Hepatic stellate cell (primary cell): ENCODE results near the gene PDILT.
"Not testable (repeated sequence)": the region's sequence is repeated elsewhere in the genome, so short reads cannot be mapped to it uniquely, and the experiment has no call there.

Experiments
- DNase-seq: peaks from one replicate; pipeline ENCODE4 v3.0.0; 2011; ENCODE audit warnings: low spot score

Gene PDILT

GRCh38 chr16:20404637-20405036 is at the start of gene PDILT:
Gene PDILT (minus strand): TSS chr16:20404737. CDS start chr16:20399300, 5,437 bp downstream.
- no peak for DNase-seq

GRCh38 chr16:20453633-20454032 is 49.1 kb upstream of the PDILT start:
- not testable (repeated sequence) for DNase-seq

- DNase-seq, result not testable (repeated sequence)
Measured at GRCh38 chr16:20451364-20451763, 46.8 kb upstream of the PDILT start, which contains the start of gene ACSM2A. Gene ACSM2A (plus strand): TSS chr16:20451521. CDS start chr16:20460115, 8,594 bp downstream.

GRCh38 chr16:20446652-20447393 is 42.3 kb upstream of the PDILT start:
- DNase-seq, result not testable (repeated sequence)

- DNase-seq, result not testable (repeated sequence)
Measured at GRCh38 chr16:20441859-20442258, 37.3 kb upstream of the PDILT start.

- no peak for DNase-seq
Measured at GRCh38 chr16:20441191-20441590, 36.7 kb upstream of the PDILT start.

- DNase-seq, result not testable (repeated sequence)
Measured at GRCh38 chr16:20440731-20441130, 36.2 kb upstream of the PDILT start.

- not testable (repeated sequence) for DNase-seq
Measured at GRCh38 chr16:20439820-20440231, 35.3 kb upstream of the PDILT start.

- not testable (repeated sequence) for DNase-seq
Measured at GRCh38 chr16:20438950-20439349, 34.4 kb upstream of the PDILT start.

GRCh38 chr16:20430948-20431347 is 26.4 kb upstream of the PDILT start:
- DNase-seq, result no peak

GRCh38 chr16:20430480-20430879 is 25.9 kb upstream of the PDILT start:
- not testable (repeated sequence) for DNase-seq

- not testable (repeated sequence) for DNase-seq
Measured at GRCh38 chr16:20429499-20429898, 25.0 kb upstream of the PDILT start.

GRCh38 chr16:20427401-20427797 is 22.9 kb upstream of the PDILT start:
- not testable (repeated sequence) for DNase-seq

GRCh38 chr16:20424129-20424866 is 19.8 kb upstream of the PDILT start:
- no peak for DNase-seq

GRCh38 chr16:20423772-20424128 is 19.2 kb upstream of the PDILT start:
- DNase-seq, result not testable (repeated sequence)

- DNase-seq, result not testable (repeated sequence)
Measured at GRCh38 chr16:20421748-20422147, 17.2 kb upstream of the PDILT start.

- DNase-seq, result not testable (repeated sequence)
Measured at GRCh38 chr16:20419093-20419492, 14.6 kb upstream of the PDILT start.

- DNase-seq, result no peak
Measured at GRCh38 chr16:20415541-20415940, 11.0 kb upstream of the PDILT start.

- DNase-seq, result no peak
Measured at GRCh38 chr16:20411055-20411454, 6.5 kb upstream of the PDILT start.

- no peak for DNase-seq
Measured at GRCh38 chr16:20410121-20410723, 5.7 kb upstream of the PDILT start.

GRCh38 chr16:20409398-20410120 is 5.0 kb upstream of the PDILT start, which contains the start of gene ACSM5:
Gene ACSM5 (plus strand): TSS chr16:20409534. CDS start chr16:20411485, 1,951 bp downstream.
- DNase-seq, result no peak

GRCh38 chr16:20402651-20403050 is 1.9 kb downstream of the PDILT start:
- no peak for DNase-seq
